SHP77 (cell line): Measurements from ENCODE around the gene GAS7.
"Not testable (repeated sequence)": the region's sequence is repeated elsewhere in the genome, so short reads cannot be mapped to it uniquely, and the experiment has no call there.

Source experiments
- DNase-seq, 2 experiments: peaks; one replicate each; lab custom pipeline; 2025; lab: John Stamatoyannopoulos, UW

The GAS7 gene

GRCh38 chr17:10072556-10073425 lies 125.6 kb downstream of the GAS7 start:
- DNase-seq = no peak

DNA sequence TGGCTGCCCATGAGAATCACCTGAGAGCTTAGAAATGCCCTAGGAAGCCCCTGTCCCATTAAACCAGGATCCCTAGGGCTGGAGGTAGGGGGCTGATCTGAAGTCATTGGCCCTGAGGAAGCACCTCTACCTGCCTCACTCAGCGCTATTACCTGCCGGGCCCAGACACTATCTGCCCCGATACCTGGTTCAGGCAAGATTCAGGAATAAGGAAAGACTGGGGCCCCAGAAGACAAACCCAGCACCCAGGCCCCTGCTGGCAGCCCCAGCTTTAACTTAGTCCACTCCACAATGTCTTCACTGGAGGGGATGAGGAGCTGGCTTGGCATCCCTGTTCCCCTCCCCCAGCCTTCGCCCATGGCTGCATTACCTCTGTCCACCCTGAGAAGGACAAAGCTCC lies 126.3 kb downstream of the GAS7 start:
- no peak for DNase-seq

- DNase-seq = no peak
These were observed 127.3 kb downstream of the GAS7 start for GRCh38 chr17:10071141-10071540.

DNA sequence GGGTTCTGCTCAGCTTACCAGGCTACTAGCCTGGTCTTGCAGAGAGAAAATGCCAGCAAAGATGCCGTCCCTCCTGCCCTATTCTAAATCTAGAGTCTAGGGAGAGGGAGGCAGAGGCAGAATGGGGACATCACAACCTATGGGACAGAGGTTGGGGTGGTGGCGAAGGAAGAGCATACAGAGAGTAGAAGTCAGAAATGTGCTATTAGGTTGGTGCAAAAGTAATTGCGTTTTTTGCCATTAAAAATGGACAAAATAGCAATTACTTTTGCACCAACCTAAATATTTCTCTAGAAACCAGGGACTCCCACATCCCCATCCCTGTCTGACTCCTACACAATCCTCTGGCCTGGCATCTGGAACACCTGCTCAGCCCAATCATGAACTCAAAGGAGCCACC lies 127.7 kb downstream of the GAS7 start:
- DNase-seq = no peak

- DNase-seq = no peak
These were observed 129.1 kb downstream of the GAS7 start for GRCh38 chr17:10069301-10069700.

DNA sequence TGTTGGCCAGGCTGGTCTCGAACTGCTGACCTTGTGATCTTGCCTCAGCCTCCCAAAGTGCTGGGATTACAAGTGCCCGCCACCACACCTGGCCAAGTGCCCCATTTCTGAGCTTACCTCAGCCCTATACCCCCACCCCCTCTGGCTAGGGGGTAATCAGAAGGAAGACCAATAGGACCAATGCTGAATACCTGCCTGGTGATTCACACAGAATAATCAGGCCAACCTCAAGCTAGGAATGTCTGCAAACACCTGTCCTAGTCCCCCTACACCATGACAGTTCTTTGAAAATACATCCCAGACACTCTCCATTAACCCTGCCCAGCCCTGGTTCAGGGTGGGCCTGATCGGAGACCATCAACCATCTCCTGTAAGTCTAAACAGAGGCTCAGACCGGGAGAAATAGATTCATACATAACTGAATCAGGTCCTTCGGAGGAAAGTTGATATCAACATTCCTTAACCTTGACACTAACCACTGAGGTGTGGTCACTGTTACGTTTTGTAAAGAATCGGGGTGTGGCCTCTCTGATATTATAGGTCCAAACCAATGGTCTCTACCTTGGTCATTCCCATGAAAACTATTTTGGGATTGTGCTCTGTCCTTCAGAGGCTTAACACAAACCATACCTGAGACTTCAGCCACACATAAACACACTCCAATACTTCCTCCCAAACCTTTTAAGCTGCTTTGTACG lies 130.8 kb downstream of the GAS7 start:
- no peak for DNase-seq

GRCh38 chr17:10064536-10064935 lies 133.9 kb downstream of the GAS7 start:
- DNase-seq = no peak

- DNase-seq = no peak
These were observed 134.6 kb downstream of the GAS7 start for GRCh38 chr17:10063730-10064241.

DNA sequence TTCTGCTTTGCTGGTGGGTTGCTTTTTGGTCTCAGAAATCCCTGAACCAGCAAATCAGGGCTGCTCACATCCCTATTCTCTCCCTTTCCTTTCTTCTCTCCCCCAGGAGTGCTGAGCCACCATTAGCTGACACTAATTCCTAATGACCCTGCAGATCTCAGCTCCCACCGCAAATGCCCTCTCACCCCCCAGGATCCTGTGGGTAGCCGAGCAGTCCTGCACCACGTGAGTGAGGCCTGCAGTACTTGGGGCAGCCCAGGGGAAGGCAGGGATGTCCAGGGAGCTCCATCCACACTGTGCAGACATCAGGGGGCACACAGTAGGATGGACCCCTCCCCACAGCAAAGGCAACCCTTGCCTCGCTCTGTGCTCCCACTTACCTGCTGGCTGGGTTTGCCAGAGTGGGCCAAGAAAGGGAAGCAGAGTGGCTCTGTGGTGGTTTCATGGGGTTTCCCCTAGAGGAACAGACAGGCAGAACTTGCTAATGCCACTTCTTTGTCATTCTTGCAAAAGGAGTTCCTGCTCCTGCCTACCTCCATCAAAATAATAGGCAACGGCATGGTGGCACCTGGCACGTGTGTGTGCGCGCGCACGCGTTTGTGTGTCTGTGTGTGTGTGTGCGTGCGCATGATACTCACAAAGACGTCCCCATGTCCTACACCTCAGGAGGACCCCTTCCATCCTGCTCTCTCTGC lies 135.6 kb downstream of the GAS7 start:
- DNase-seq = no peak

GRCh38 chr17:10061111-10061845 lies 137.1 kb downstream of the GAS7 start:
- DNase-seq = no peak

DNA sequence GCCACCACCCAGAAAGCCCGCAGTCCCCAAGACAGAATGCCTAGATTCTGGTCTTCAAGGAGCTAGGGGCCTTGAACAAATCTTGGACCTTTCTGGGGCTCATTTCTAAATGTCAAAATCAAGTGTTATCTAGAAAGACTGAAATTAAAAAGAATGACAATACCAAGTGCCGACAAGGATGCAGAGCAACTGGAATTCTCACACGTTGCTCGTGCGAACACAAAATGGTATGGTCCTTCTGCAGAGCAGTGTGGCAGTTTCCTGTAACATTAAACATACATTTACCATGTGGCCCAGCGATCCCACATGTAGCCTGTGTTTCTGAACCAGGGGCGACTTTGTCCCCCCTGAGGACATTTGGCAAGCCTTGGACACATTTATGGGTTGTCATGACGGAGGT lies 137.9 kb downstream of the GAS7 start:
- DNase-seq = no peak

DNA sequence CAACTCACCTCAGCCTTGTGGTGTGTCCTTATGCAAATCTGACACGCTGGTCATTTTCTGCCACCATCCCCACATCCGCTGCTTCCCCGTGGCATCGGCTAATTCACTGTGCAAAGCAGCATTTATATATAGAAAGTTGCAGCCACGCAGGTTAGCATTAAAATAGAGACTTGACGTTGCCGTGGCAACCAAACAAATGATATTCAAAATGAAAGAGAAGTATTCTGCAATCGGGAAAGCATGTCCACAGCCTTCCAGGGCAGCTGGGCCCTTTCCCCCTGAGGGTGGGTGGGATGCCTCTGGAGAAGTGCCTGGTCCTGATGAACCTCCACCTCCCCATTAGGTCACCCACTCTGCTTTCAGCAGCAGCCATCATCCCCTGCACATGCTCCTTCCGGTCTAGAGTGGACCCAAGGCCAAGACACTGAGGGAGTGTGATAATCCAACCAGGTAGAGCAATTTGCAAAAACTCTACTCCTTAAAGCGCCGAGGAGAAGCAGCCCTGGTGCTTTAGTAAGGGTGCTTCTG lies 138.7 kb downstream of the GAS7 start:
- no peak for DNase-seq

GRCh38 chr17:10058921-10059683 lies 139.3 kb downstream of the GAS7 start:
- DNase-seq = no peak

- DNase-seq = not testable (repeated sequence)
These were observed 140.9 kb downstream of the GAS7 start for GRCh38 chr17:10057466-10057865.

GRCh38 chr17:10055262-10055975 lies 143.0 kb downstream of the GAS7 start:
- DNase-seq = no peak

- DNase-seq = no peak
These were observed 144.4 kb downstream of the GAS7 start for GRCh38 chr17:10053782-10054540.

- DNase-seq = no peak
These were observed 146.1 kb downstream of the GAS7 start for GRCh38 chr17:10052106-10052813.

DNA sequence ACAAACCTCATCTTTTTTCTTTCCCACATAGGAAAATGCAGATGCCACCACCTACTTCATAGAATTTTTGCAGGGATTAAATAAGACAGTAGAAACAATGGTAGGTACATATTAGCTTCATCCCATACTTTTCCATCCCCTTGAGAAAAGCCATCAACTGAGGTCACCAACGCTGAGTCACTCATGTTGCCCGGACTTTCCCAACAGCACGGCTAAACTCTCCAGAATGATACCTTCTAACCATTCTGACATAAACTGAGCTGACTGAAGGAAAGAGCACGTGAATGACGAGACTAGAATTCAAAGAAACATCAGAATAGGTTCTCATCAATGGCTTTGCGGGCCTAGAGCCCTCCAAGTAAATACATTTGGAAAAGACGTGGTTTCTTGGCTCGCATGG lies 147.3 kb downstream of the GAS7 start:
- no peak for DNase-seq

DNA sequence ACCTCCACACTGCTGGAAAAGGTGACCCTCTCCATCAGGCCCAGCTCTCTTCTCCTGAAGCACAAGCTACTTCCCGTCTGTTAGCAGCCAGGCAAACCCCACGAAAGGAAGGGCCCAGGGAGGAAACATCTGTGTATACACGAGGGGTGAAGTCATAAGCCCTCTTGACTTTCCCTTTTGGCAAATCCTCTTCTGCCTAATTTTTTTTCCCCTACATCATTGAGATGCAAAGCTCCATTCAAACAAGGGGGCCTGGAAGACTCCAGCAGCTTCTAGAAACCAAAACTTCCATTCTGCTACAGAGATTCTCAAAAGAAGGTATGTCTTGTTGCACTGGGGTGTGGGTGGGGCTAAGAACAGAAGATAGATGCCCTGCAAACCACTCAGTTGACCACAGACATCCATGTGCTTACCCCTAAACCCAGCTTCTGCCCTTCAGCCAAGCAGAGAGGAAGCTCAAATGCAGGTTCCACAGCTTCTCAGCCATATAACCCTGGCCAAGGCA lies 147.8 kb downstream of the GAS7 start:
- DNase-seq = no peak
